Liver (tissue), 9 donors: ENCODE data around the gene SBF2. TPM values are rescaled to one million over a fixed set of nuclear protein-coding genes. Genes with fewer than 3 reads are reported as not detected.

Source experiments
- DNase-seq: peaks from one replicate; pipeline ENCODE4 v3.0.0-alpha.2; 2017; ENCODE audit warnings: low spot score
- H3K27ac ChIP-seq, 2 donors: one replicate each; pipeline ENCODE4 v1.7.0; 2013; ENCODE audit warnings: inconsistent platforms in 2 of 2, low read length in 2 of 2, control low read depth in 1 of 2, low read depth in 1 of 2, mild to moderate bottlenecking in 1 of 2
- H3K27me3 ChIP-seq, 4 donors: one replicate each; pipeline versions ENCODE4 v1.6.1 to v1.7.0; 2013; ENCODE audit warnings: low read length in 3 of 4, inconsistent platforms in 1 of 4, mild to moderate bottlenecking in 1 of 4, moderate library complexity in 1 of 4; ENCODE audit not compliant: control insufficient read depth in 4 of 4, insufficient read depth in 4 of 4
- H3K36me3 ChIP-seq, 4 donors: one replicate each; pipeline versions ENCODE4 v1.6.1 to v1.7.0; 2013; ENCODE audit warnings: low read length in 3 of 4, mild to moderate bottlenecking in 3 of 4, low read depth in 1 of 4, moderate library complexity in 1 of 4; ENCODE audit not compliant: control insufficient read depth in 4 of 4, insufficient read depth in 3 of 4
- H3K4me1 ChIP-seq, 4 donors: one replicate each; pipeline versions ENCODE4 v1.6.1 to v1.7.0; 2013; ENCODE audit warnings: low read length in 3 of 4, mild to moderate bottlenecking in 3 of 4, moderate library complexity in 1 of 4; ENCODE audit not compliant: control insufficient read depth in 4 of 4, insufficient read depth in 4 of 4
- H3K4me3 ChIP-seq, 3 donors: one replicate each; pipeline versions ENCODE4 v1.6.1 to v1.7.0; 2013; ENCODE audit warnings: low read length in 3 of 3, control low read depth in 1 of 3, low read depth in 1 of 3, mild to moderate bottlenecking in 1 of 3
- H3K9ac ChIP-seq, 2 donors: one replicate each; pipeline ENCODE4 v1.7.0; 2013; ENCODE audit warnings: low read length in 2 of 2, mild to moderate bottlenecking in 2 of 2, moderate library complexity in 2 of 2, control low read depth in 1 of 2, low read depth in 1 of 2
- H3K9me3 ChIP-seq, 4 donors: one replicate each; pipeline versions ENCODE4 v1.6.1 to v1.7.0; 2013; ENCODE audit warnings: low read length in 3 of 4; ENCODE audit not compliant: control insufficient read depth in 4 of 4
- ATF3 ChIP-seq: IDR thresholded peaks from 2 replicates; pipeline ENCODE4 v1.6.1; 2016; ENCODE audit warnings: antibody characterized with exemption
- CTCF ChIP-seq: fragments of 150-350 bp; IDR thresholded peaks from 2 replicates; pipeline ENCODE4 v1.5.1; 2017; ENCODE audit warnings: improper control_type of control experiment, low read depth, low read length; ENCODE audit not compliant: missing input control
- EGR1 ChIP-seq, 2 donors: IDR thresholded peaks; 2 replicates each; pipeline ENCODE4 v1.6.1; 2016 to 2018; ENCODE audit warnings: antibody characterized with exemption in 2 of 2, low read depth in 2 of 2
- FOXA1 ChIP-seq: IDR thresholded peaks from 2 replicates; pipeline ENCODE4 v1.6.1; 2016; ENCODE audit warnings: antibody characterized with exemption
- FOXA2 ChIP-seq: IDR thresholded peaks from 2 replicates; pipeline ENCODE4 v1.6.1; 2016; ENCODE audit warnings: antibody characterized with exemption
- GABPA ChIP-seq, 2 donors: IDR thresholded peaks in 1 of 2; conservative IDR thresholded peaks in 1 of 2; 2 replicates each; pipeline ENCODE4 v1.6.1; 2016; ENCODE audit warnings: antibody characterized with exemption in 2 of 2, mild to moderate bottlenecking in 1 of 2, moderate library complexity in 1 of 2
- HNF4A ChIP-seq, 2 donors: conservative IDR thresholded peaks; 2 replicates each; pipeline ENCODE4 v1.6.1; 2016; ENCODE audit warnings: antibody characterized with exemption in 2 of 2, mild to moderate bottlenecking in 2 of 2
- HNF4G ChIP-seq: IDR thresholded peaks from 2 replicates; pipeline ENCODE4 v1.6.1; 2016; ENCODE audit warnings: antibody characterized with exemption
- JUND ChIP-seq, 2 donors: IDR thresholded peaks; 2 replicates each; pipeline ENCODE4 v1.6.1; 2016; ENCODE audit warnings: antibody characterized with exemption in 2 of 2
- MAX ChIP-seq: IDR thresholded peaks from 2 replicates; pipeline ENCODE4 v1.6.1; 2016; ENCODE audit warnings: antibody characterized with exemption
- NR2F2 ChIP-seq: IDR thresholded peaks from 2 replicates; pipeline ENCODE4 v1.6.1; 2016; ENCODE audit warnings: antibody characterized with exemption
- RAD21 ChIP-seq, 2 donors: IDR thresholded peaks; 2 replicates each; pipeline ENCODE4 v1.6.1; 2016; ENCODE audit warnings: antibody characterized with exemption in 2 of 2, mild to moderate bottlenecking in 2 of 2
- REST ChIP-seq: IDR thresholded peaks from 2 replicates; pipeline ENCODE4 v1.6.1; 2016; ENCODE audit warnings: antibody characterized with exemption, mild to moderate bottlenecking
- RXRA ChIP-seq, 2 donors: IDR thresholded peaks; 2 replicates each; pipeline ENCODE4 v1.6.1; 2017 to 2018; ENCODE audit warnings: antibody characterized with exemption in 2 of 2, mild to moderate bottlenecking in 1 of 2
- SP1 ChIP-seq: IDR thresholded peaks from 2 replicates; pipeline ENCODE4 v1.6.1; 2018; ENCODE audit warnings: antibody characterized with exemption, mild to moderate bottlenecking
- TAF1 ChIP-seq: conservative IDR thresholded peaks from 2 replicates; pipeline ENCODE4 v1.6.1; 2016; ENCODE audit warnings: antibody characterized with exemption, mild to moderate bottlenecking
- YY1 ChIP-seq: IDR thresholded peaks from 2 replicates; pipeline ENCODE4 v1.6.1; 2016; ENCODE audit warnings: antibody characterized with exemption, mild to moderate bottlenecking
- WGBS: extraction: QIAGEN DNeasy Blood & Tissue Kit; methylation state at CpG from one replicate; pipeline ENCODE4 v1.1.7; 2013; 5-methylcytosine and 5-hydroxymethylcytosine counted together
- polyA plus RNA-seq, 2 donors: library from polyadenylated mRNA; stranded (reverse) in 1 of 2; unstranded in 1 of 2; fragments of 200-250 nt in 1 of 2; fragments of >200 nt in 1 of 2; fragmentation: Nextera tagmentation in 1 of 2; extraction: Ambion mirVana in 1 of 2; gene quantifications; one replicate each; pipeline versions ENCODE4 v1.2.1 to v1.2.3, GENCODE V29; 2013 to 2015
- total RNA-seq, 2 donors: library from RNA; depleted of rRNA; stranded (reverse); fragments of >200 nt; gene quantifications; one replicate each; pipeline ENCODE4 v1.2.3, GENCODE V29; 2014
- TF ChIP-seq, protein P1 (sequence below): IDR thresholded peaks from 2 replicates; pipeline ENCODE4 v1.6.1; 2016; ENCODE audit warnings: antibody characterized with exemption
- donor health status: healthy.
- donor health status: healthy.
- donor health status: healthy.
- donor health status: healthy.
- donor health status: healthy.

Gene SBF2
- total and polyA plus RNA-seq, 4 donors = 7.5 to 31.3 (median 14.7) TPM

DNA sequence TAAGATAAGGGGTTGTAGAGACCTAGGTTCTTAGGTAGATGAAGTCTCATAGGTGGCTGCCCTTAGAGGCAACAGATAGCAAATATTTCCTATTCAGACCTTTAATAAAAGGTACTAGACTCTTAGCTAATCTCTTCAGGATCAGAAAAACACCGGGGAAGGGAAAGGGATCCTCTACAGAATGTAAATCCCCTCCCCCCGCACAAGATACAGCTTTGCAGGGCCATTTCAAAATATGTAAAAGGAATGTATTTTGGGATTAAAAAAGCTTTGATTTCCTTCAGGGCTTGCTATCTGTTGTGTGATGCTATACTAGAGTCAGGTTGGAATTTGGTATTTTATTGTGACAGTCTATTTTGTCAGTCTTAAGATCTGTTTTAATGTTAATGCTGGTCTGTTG lies 517.0 kb downstream of the SBF2 start:
- DNase-seq = no peak
- Histone ChIP-seq H3K36me3 (peaks cover 0 to 24% (median 20%) of the 10 kb centered on the region in 4 donors), H3K27me3 (no peaks in the 10 kb centered on the region), H3K27ac (no peak overlapping the region), H3K4me3 (no peak overlapping the region), H3K4me1 (peaks cover 0 to 8% (median 2%) of the 10 kb centered on the region in 4 donors), H3K9me3 (no peaks in the 10 kb centered on the region), H3K9ac (no peak overlapping the region)
- 80% methylated on average over 2 of the region's 2 CpGs for WGBS
- TF ChIP-seq, protein P1, sequence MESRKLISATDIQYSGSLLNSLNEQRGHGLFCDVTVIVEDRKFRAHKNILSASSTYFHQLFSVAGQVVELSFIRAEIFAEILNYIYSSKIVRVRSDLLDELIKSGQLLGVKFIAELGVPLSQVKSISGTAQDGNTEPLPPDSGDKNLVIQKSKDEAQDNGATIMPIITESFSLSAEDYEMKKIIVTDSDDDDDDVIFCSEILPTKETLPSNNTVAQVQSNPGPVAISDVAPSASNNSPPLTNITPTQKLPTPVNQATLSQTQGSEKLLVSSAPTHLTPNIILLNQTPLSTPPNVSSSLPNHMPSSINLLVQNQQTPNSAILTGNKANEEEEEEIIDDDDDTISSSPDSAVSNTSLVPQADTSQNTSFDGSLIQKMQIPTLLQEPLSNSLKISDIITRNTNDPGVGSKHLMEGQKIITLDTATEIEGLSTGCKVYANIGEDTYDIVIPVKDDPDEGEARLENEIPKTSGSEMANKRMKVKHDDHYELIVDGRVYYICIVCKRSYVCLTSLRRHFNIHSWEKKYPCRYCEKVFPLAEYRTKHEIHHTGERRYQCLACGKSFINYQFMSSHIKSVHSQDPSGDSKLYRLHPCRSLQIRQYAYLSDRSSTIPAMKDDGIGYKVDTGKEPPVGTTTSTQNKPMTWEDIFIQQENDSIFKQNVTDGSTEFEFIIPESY = no peak
- TF ChIP-seq NR2F2 (no peak), HNF4A (conservative IDR thresholded peaks at IDR 0.05) (no peak), MAX (no peak), GABPA (IDR thresholded peaks at IDR 0.05 in 1 of 2, conservative IDR thresholded peaks at IDR 0.05 in 1 of 2) (no peak), TAF1 (no peak), FOXA2 (no peak), RXRA (IDR thresholded peaks at IDR 0.05) (no peak), YY1 (no peak), ATF3 (no peak), RAD21 (IDR thresholded peaks at IDR 0.05) (no peak), JUND (IDR thresholded peaks at IDR 0.05) (no peak), HNF4G (no peak), FOXA1 (no peak), REST (no peak), SP1 (no peak), CTCF (no peak)

DNA sequence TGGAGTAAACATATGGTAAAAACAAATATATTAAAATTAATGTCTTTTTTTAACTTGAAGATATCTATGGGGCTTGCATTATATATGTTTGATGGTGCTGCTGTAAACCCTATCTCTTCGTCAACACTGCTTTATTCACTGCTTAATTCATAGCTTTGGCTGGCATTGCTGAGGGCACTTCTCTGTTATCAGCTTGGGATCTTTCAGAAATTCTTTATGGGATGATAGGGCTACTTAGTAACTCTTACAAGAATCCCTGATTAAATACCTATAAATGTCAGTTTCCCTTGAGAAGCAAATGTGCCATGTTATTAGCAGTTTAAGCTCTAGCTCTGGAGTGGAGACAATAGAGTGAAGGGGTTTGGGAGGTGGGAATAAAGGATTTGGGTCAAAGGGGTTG lies 517.8 kb downstream of the SBF2 start:
- no peak for DNase-seq
- Histone ChIP-seq H3K4me3 (no peak overlapping the region), H3K9ac (no peak overlapping the region), H3K27me3 (no peaks in the 10 kb centered on the region), H3K27ac (no peak overlapping the region), H3K9me3 (no peaks in the 10 kb centered on the region), H3K36me3 (peaks cover 0 to 22% (median 17%) of the 10 kb centered on the region in 4 donors), H3K4me1 (peaks cover 0 to 8% (median 2%) of the 10 kb centered on the region in 4 donors)
- WGBS = 94% methylated on average over 1 of the region's 1 CpG
- TF ChIP-seq FOXA1 = no peak
- TF ChIP-seq JUND (IDR thresholded peaks at IDR 0.05) = no peak
- no peak for TF ChIP-seq RXRA (IDR thresholded peaks at IDR 0.05)
- TF ChIP-seq, protein P1 = no peak
- no peak for TF ChIP-seq HNF4G
- no peak for TF ChIP-seq EGR1 (IDR thresholded peaks at IDR 0.05; ENCODE audit: low read depth in 2 of 2)
- TF ChIP-seq FOXA2 = no peak
- no peak for TF ChIP-seq TAF1
- TF ChIP-seq MAX = no peak
- TF ChIP-seq REST = no peak
- no peak for TF ChIP-seq NR2F2
